ENCODE data around the gene SLC9A3. TPM values are rescaled to one million over a fixed set of nuclear protein-coding genes. Genes with fewer than 3 reads are reported as not detected.
A peak's percentile ranks its signal among the peaks of the same experiment; 100 is the strongest.

The SLC9A3 gene
- total RNA-seq, 3 donors from 2014 or later (not counting 1 experiment from before 2014, with no cell fraction given), result 0.61 to 1.1 (median 0.73) TPM

GRCh38 chr5:454936-455335 lies 69.3 kb downstream of the SLC9A3 start:
- no peaks in the 10 kb centered on the region for H3K27me3 Mint-ChIP-seq (ENCODE audit: low read depth in 2 of 2)
- H3K4me1 Mint-ChIP-seq, result peaks cover 21 to 26% of the 10 kb centered on the region in 2 donors
- H3K4me3 Mint-ChIP-seq, result no peak overlapping the region
- peaks cover 6 to 7% of the 10 kb centered on the region in 2 donors for H3K9me3 Mint-ChIP-seq
- Histone ChIP-seq H3K27ac (ENCODE audit: low read length) (no peak overlapping the region), H3K27me3 (ENCODE audit: control insufficient read depth, insufficient read depth, low read length) (no peaks in the 10 kb centered on the region), H3K36me3 (ENCODE audit: control insufficient read depth, insufficient read depth, low read length) (peaks cover 77% of the 10 kb centered on the region), H3K4me1 (ENCODE audit: control insufficient read depth, insufficient read depth, low read length) (peaks cover 11% of the 10 kb centered on the region), H3K4me3 (ENCODE audit: low read length) (no peak overlapping the region), H3K9me3 (ENCODE audit: control insufficient read depth, insufficient read depth, low read length) (no peaks in the 10 kb centered on the region)
- intact Hi-C loops (cut with micrococcal nuclease), result no loop called here
- H3K27ac Mint-ChIP-seq, result no peak overlapping the region
- TF ChIP-seq, protein P1, sequence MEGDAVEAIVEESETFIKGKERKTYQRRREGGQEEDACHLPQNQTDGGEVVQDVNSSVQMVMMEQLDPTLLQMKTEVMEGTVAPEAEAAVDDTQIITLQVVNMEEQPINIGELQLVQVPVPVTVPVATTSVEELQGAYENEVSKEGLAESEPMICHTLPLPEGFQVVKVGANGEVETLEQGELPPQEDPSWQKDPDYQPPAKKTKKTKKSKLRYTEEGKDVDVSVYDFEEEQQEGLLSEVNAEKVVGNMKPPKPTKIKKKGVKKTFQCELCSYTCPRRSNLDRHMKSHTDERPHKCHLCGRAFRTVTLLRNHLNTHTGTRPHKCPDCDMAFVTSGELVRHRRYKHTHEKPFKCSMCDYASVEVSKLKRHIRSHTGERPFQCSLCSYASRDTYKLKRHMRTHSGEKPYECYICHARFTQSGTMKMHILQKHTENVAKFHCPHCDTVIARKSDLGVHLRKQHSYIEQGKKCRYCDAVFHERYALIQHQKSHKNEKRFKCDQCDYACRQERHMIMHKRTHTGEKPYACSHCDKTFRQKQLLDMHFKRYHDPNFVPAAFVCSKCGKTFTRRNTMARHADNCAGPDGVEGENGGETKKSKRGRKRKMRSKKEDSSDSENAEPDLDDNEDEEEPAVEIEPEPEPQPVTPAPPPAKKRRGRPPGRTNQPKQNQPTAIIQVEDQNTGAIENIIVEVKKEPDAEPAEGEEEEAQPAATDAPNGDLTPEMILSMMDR (IDR thresholded peaks at IDR 0.05), result no peak
- WGBS (ENCODE audit: insufficient coverage), result 96% methylated on average over 11 of the region's 11 CpGs
- ATAC-seq, result no peak
- no peak for DNase-seq
- peaks cover 46% of the 10 kb centered on the region for H3K36me3 Mint-ChIP-seq

- DNase-seq, result no peak
These were observed 70.3 kb downstream of the SLC9A3 start for GRCh38 chr5:453725-454481.

GRCh38 chr5:452978-453710 lies 71.1 kb downstream of the SLC9A3 start:
- ATAC-seq, result peak in 1 of 3 donors; percentile 25

More at GRCh38 chr5:453725-454481, 70.3 kb downstream of the SLC9A3 start:
- Histone ChIP-seq H3K36me3 (ENCODE audit: control insufficient read depth, insufficient read depth, low read length) (peaks cover 76% of the 10 kb centered on the region), H3K4me3 (ENCODE audit: low read length) (no peak overlapping the region), H3K9me3 (ENCODE audit: control insufficient read depth, insufficient read depth, low read length) (no peaks in the 10 kb centered on the region), H3K4me1 (ENCODE audit: control insufficient read depth, insufficient read depth, low read length) (peaks cover 11% of the 10 kb centered on the region), H3K27me3 (ENCODE audit: control insufficient read depth, insufficient read depth, low read length) (no peaks in the 10 kb centered on the region), H3K27ac (ENCODE audit: low read length) (no peak overlapping the region)
- Mint-ChIP-seq H3K4me1 (peaks cover 28 to 33% of the 10 kb centered on the region in 2 donors), H3K27me3 (ENCODE audit: low read depth in 2 of 2) (no peaks in the 10 kb centered on the region), H3K4me3 (no peak overlapping the region), H3K27ac (no peak overlapping the region), H3K36me3 (peaks cover 55% of the 10 kb centered on the region), H3K9me3 (peaks cover 6 to 7% of the 10 kb centered on the region in 2 donors)
- 93% methylated on average over 16 of the region's 16 CpGs for WGBS (ENCODE audit: insufficient coverage)
- no peak for ATAC-seq
- intact Hi-C loops (cut with micrococcal nuclease), result no loop called here
- TF ChIP-seq, protein P1 (IDR thresholded peaks at IDR 0.05), result no peak

More at GRCh38 chr5:452978-453710, 71.1 kb downstream of the SLC9A3 start:
- peaks cover 6 to 7% of the 10 kb centered on the region in 2 donors for H3K9me3 Mint-ChIP-seq
- no peak for DNase-seq
- Histone ChIP-seq H3K4me3 (ENCODE audit: low read length) (no peak overlapping the region), H3K27me3 (ENCODE audit: control insufficient read depth, insufficient read depth, low read length) (no peaks in the 10 kb centered on the region), H3K27ac (ENCODE audit: low read length) (no peak overlapping the region), H3K36me3 (ENCODE audit: control insufficient read depth, insufficient read depth, low read length) (peaks cover 76% of the 10 kb centered on the region), H3K9me3 (ENCODE audit: control insufficient read depth, insufficient read depth, low read length) (no peaks in the 10 kb centered on the region), H3K4me1 (ENCODE audit: control insufficient read depth, insufficient read depth, low read length) (peaks cover 11% of the 10 kb centered on the region)
- peaks cover 61% of the 10 kb centered on the region for H3K36me3 Mint-ChIP-seq
- H3K27me3 Mint-ChIP-seq (ENCODE audit: low read depth in 2 of 2), result no peaks in the 10 kb centered on the region
- H3K4me1 Mint-ChIP-seq, result peaks cover 35 to 40% of the 10 kb centered on the region in 2 donors
- TF ChIP-seq, protein P1 (IDR thresholded peaks at IDR 0.05), result no peak
- H3K4me3 Mint-ChIP-seq, result no peak overlapping the region
- 87% methylated on average over 17 of the region's 17 CpGs for WGBS (ENCODE audit: insufficient coverage)
- intact Hi-C loops (cut with micrococcal nuclease), result no loop called here
- no peak overlapping the region for H3K27ac Mint-ChIP-seq
